Measurements from ENCODE around the gene SLC7A1. TPM values are rescaled to one million over a fixed set of nuclear protein-coding genes. Genes with fewer than 3 reads are reported as not detected.

SLC7A1 gene
- total and polyA plus RNA-seq, 2 donors: 3.6 to 4.6 TPM

DNA sequence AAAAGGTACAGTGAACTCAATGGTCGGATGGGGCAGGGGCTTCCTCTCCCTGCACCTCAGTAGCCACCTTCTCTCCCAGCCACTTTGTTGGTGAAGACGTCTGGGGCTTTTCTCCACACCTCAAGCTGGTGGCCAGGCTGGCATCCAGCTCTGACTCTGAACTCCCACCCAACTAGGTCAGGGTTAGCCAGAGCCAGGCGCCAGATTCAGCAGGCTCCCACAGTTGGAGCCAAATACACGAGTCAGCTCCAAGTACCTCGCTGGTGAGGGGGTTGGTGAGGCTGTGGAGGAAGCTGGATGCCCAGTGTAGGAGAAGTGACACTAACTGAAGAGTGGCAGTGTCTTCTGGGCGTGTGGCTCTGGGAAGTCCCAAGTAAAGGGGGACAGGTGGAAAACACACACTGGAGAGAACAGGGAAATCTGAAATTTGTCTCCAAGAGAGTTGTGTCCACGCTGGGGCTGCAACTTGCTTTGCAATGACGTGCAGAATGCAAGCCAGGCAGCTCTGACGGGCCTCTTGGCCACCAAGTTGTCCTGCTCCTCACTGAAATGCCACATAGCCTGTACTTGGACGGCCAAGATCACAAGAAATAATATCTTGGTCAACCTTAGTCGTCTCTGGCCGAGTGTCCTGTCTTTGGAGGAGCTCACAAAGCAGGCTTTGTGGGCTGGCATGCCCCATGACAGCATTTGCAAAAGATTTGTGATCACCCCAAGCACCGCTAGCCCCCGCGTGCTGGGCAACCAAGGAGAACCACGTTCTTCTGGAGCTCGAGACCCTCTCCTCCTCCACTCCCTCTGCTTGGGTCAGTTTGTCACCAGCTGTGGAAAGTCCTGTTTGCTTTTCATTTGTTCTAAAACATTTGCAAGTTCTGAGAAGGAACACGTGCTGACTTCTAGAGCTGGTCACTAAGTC, 18.1 kb downstream of the SLC7A1 start:
- 97% methylated on average over 18 of the region's 18 CpGs for WGBS
- H3K9me3 ChIP-seq (ENCODE audit: control insufficient read depth in 2 of 2, insufficient read depth in 1 of 2, low read length in 1 of 2): no peaks in the 10 kb centered on the region
- no peaks in the 10 kb centered on the region for H3K27me3 ChIP-seq (ENCODE audit: control insufficient read depth in 2 of 2, insufficient read depth in 1 of 2, low read length in 1 of 2)
- no peaks in the 10 kb centered on the region for H3K36me3 ChIP-seq (ENCODE audit: control insufficient read depth in 2 of 2, insufficient read depth in 2 of 2, low read length in 1 of 2)
- no peak overlapping the region for H3K4me3 ChIP-seq (ENCODE audit: low read length in 2 of 2)
- DNase-seq (ENCODE audit: low read depth in 6 of 9, low spot score in 9 of 9): no peak
- peaks cover 0 to 2% of the 10 kb centered on the region in 2 donors for H3K4me1 ChIP-seq (ENCODE audit: control insufficient read depth in 2 of 2, insufficient read depth in 2 of 2, low read length in 2 of 2)
- no peak overlapping the region for H3K27ac ChIP-seq (ENCODE audit: low read depth in 1 of 2, low read length in 1 of 2)

DNA sequence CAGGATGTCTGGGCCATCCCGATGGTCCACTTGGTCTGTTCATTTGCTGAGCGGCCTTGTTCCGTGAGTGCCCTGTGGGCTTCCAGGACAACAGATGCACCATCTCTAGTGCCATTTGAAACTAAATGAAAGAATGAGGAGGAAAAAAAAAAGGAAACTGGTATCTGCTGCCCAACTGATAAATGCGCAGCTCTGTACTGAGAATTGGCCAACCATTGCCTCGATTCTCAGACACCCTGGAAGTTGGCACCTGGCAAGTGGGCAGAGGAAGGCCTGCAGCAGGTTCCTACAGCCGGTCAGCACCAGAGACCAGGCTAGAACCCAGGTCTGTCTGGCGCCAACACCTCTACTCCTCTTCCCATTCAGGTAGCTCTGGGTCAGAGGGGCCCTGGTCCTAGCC, 18.9 kb downstream of the SLC7A1 start:
- Histone ChIP-seq H3K27me3 (ENCODE audit: control insufficient read depth in 2 of 2, insufficient read depth in 1 of 2, low read length in 1 of 2) (no peaks in the 10 kb centered on the region), H3K4me3 (ENCODE audit: low read length in 2 of 2) (no peak overlapping the region), H3K9me3 (ENCODE audit: control insufficient read depth in 2 of 2, insufficient read depth in 1 of 2, low read length in 1 of 2) (no peaks in the 10 kb centered on the region), H3K27ac (ENCODE audit: low read depth in 1 of 2, low read length in 1 of 2) (no peak overlapping the region), H3K4me1 (ENCODE audit: control insufficient read depth in 2 of 2, insufficient read depth in 2 of 2, low read length in 2 of 2) (peaks cover 0 to 2% of the 10 kb centered on the region in 2 donors), H3K36me3 (ENCODE audit: control insufficient read depth in 2 of 2, insufficient read depth in 2 of 2, low read length in 1 of 2) (no peaks in the 10 kb centered on the region)
- WGBS: 98% methylated on average over 7 of the region's 7 CpGs
- DNase-seq (ENCODE audit: low read depth in 6 of 9, low spot score in 9 of 9): no peak

- Histone ChIP-seq H3K27me3 (ENCODE audit: control insufficient read depth in 2 of 2, insufficient read depth in 1 of 2, low read length in 1 of 2) (no peaks in the 10 kb centered on the region), H3K27ac (ENCODE audit: low read depth in 1 of 2, low read length in 1 of 2) (no peak overlapping the region), H3K4me1 (ENCODE audit: control insufficient read depth in 2 of 2, insufficient read depth in 2 of 2, low read length in 2 of 2) (peaks cover 0 to 2% of the 10 kb centered on the region in 2 donors), H3K36me3 (ENCODE audit: control insufficient read depth in 2 of 2, insufficient read depth in 2 of 2, low read length in 1 of 2) (no peaks in the 10 kb centered on the region), H3K4me3 (ENCODE audit: low read length in 2 of 2) (no peak overlapping the region), H3K9me3 (ENCODE audit: control insufficient read depth in 2 of 2, insufficient read depth in 1 of 2, low read length in 1 of 2) (no peaks in the 10 kb centered on the region)
- DNase-seq (ENCODE audit: low read depth in 6 of 9, low spot score in 9 of 9): no peak
- WGBS: 98% methylated on average over 3 of the region's 3 CpGs
Measured at GRCh38 chr13:29575098-29575497, 20.4 kb downstream of the SLC7A1 start.

- no peaks in the 10 kb centered on the region for H3K9me3 ChIP-seq (ENCODE audit: control insufficient read depth in 2 of 2, insufficient read depth in 1 of 2, low read length in 1 of 2)
- H3K27ac ChIP-seq (ENCODE audit: low read depth in 1 of 2, low read length in 1 of 2): no peak overlapping the region
- no peaks in the 10 kb centered on the region for H3K36me3 ChIP-seq (ENCODE audit: control insufficient read depth in 2 of 2, insufficient read depth in 2 of 2, low read length in 1 of 2)
- H3K4me3 ChIP-seq (ENCODE audit: low read length in 2 of 2): no peak overlapping the region
- peak in 1 of 9 donors; percentile 19 for DNase-seq (ENCODE audit: low read depth in 6 of 9, low spot score in 9 of 9)
- no peaks in the 10 kb centered on the region for H3K27me3 ChIP-seq (ENCODE audit: control insufficient read depth in 2 of 2, insufficient read depth in 1 of 2, low read length in 1 of 2)
- WGBS: 20% methylated on average over 8 of the region's 8 CpGs
- H3K4me1 ChIP-seq (ENCODE audit: control insufficient read depth in 2 of 2, insufficient read depth in 2 of 2, low read length in 2 of 2): peaks cover 0 to 10% of the 10 kb centered on the region in 2 donors
Measured at GRCh38 chr13:29573190-29573589, 22.3 kb downstream of the SLC7A1 start.

DNA sequence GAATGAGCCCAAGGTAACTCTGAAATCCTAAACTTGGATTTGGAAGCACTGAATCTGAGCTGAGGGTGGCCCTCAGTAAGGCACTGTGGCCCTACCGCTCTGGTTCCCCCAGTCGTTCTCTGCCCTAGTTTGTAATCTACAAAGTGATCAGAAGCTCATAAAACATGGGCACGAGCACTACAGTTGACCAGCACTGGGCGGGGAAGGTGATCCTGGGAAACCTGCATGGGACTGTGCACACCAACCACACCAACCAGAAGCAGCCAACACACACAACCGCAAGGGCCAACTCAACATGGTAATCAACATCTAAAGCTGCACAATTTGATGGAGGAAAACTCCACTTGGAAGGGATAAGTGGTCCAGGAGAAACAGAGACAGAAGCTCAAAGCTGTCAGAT, 22.9 kb downstream of the SLC7A1 start:
- H3K36me3 ChIP-seq (ENCODE audit: control insufficient read depth in 2 of 2, insufficient read depth in 2 of 2, low read length in 1 of 2): no peaks in the 10 kb centered on the region
- no peaks in the 10 kb centered on the region for H3K9me3 ChIP-seq (ENCODE audit: control insufficient read depth in 2 of 2, insufficient read depth in 1 of 2, low read length in 1 of 2)
- H3K27me3 ChIP-seq (ENCODE audit: control insufficient read depth in 2 of 2, insufficient read depth in 1 of 2, low read length in 1 of 2): no peaks in the 10 kb centered on the region
- peaks cover 0 to 10% of the 10 kb centered on the region in 2 donors for H3K4me1 ChIP-seq (ENCODE audit: control insufficient read depth in 2 of 2, insufficient read depth in 2 of 2, low read length in 2 of 2)
- no peak overlapping the region for H3K4me3 ChIP-seq (ENCODE audit: low read length in 2 of 2)
- H3K27ac ChIP-seq (ENCODE audit: low read depth in 1 of 2, low read length in 1 of 2): no peak overlapping the region
- 69% methylated on average over 5 of the region's 5 CpGs for WGBS
- DNase-seq (ENCODE audit: low read depth in 6 of 9, low spot score in 9 of 9): no peak

DNA sequence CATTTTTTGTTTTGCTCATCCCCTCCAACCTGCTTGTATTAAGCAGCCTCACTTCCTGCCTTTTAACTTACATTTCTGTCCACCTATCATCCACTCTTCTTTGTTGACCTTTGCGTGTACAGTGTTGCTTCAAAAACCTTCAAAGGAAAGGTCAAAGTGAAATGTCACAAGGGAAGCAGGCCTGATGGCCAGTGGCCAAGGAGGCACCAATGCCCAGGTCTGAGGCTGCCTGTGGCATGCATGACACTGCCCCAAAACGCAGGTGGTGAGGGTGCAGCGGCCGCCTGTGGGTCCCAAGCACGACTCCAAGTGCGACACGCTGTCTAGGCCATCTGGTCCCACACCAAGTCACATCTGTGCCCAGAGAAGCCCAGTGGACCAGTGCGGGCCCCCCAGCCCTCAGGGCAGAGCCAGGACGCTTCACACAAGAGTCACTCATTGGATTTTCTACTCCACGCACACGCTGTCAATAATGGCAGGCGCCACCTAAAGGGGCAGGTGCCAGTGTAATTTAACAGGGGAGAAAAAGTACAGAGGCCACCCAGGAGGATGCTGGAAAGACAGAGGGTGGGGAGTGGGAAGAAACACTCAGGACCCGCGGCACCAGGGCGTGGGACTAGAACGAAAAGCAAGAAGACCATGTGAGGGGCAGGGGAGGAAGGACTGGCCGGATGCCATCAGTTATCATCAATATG, 23.5 kb downstream of the SLC7A1 start:
- Histone ChIP-seq H3K27ac (ENCODE audit: low read depth in 1 of 2, low read length in 1 of 2) (no peak overlapping the region), H3K36me3 (ENCODE audit: control insufficient read depth in 2 of 2, insufficient read depth in 2 of 2, low read length in 1 of 2) (no peaks in the 10 kb centered on the region), H3K4me3 (ENCODE audit: low read length in 2 of 2) (no peak overlapping the region), H3K4me1 (ENCODE audit: control insufficient read depth in 2 of 2, insufficient read depth in 2 of 2, low read length in 2 of 2) (peaks cover 0 to 10% of the 10 kb centered on the region in 2 donors), H3K27me3 (ENCODE audit: control insufficient read depth in 2 of 2, insufficient read depth in 1 of 2, low read length in 1 of 2) (no peaks in the 10 kb centered on the region), H3K9me3 (ENCODE audit: control insufficient read depth in 2 of 2, insufficient read depth in 1 of 2, low read length in 1 of 2) (no peaks in the 10 kb centered on the region)
- no peak for DNase-seq (ENCODE audit: low read depth in 6 of 9, low spot score in 9 of 9)
- 96% methylated on average over 17 of the region's 17 CpGs for WGBS

GRCh38 chr13:29570051-29570654, 25.3 kb downstream of the SLC7A1 start:
- Histone ChIP-seq H3K9me3 (ENCODE audit: control insufficient read depth in 2 of 2, insufficient read depth in 1 of 2, low read length in 1 of 2) (no peaks in the 10 kb centered on the region), H3K27ac (ENCODE audit: low read depth in 1 of 2, low read length in 1 of 2) (no peak overlapping the region), H3K4me3 (ENCODE audit: low read length in 2 of 2) (no peak overlapping the region), H3K36me3 (ENCODE audit: control insufficient read depth in 2 of 2, insufficient read depth in 2 of 2, low read length in 1 of 2) (no peaks in the 10 kb centered on the region), H3K27me3 (ENCODE audit: control insufficient read depth in 2 of 2, insufficient read depth in 1 of 2, low read length in 1 of 2) (no peaks in the 10 kb centered on the region), H3K4me1 (ENCODE audit: control insufficient read depth in 2 of 2, insufficient read depth in 2 of 2, low read length in 2 of 2) (peaks cover 0 to 10% of the 10 kb centered on the region in 2 donors)
- WGBS: 98% methylated on average over 15 of the region's 15 CpGs
- no peak for DNase-seq (ENCODE audit: low read depth in 6 of 9, low spot score in 9 of 9)

- DNase-seq (ENCODE audit: low read depth in 6 of 9, low spot score in 9 of 9): no peak
- Histone ChIP-seq H3K4me3 (ENCODE audit: low read length in 2 of 2) (no peak overlapping the region), H3K9me3 (ENCODE audit: control insufficient read depth in 2 of 2, insufficient read depth in 1 of 2, low read length in 1 of 2) (no peaks in the 10 kb centered on the region), H3K27me3 (ENCODE audit: control insufficient read depth in 2 of 2, insufficient read depth in 1 of 2, low read length in 1 of 2) (no peaks in the 10 kb centered on the region), H3K36me3 (ENCODE audit: control insufficient read depth in 2 of 2, insufficient read depth in 2 of 2, low read length in 1 of 2) (no peaks in the 10 kb centered on the region), H3K27ac (ENCODE audit: low read depth in 1 of 2, low read length in 1 of 2) (no peak overlapping the region), H3K4me1 (ENCODE audit: control insufficient read depth in 2 of 2, insufficient read depth in 2 of 2, low read length in 2 of 2) (peaks cover 0 to 10% of the 10 kb centered on the region in 2 donors)
- WGBS: 89% methylated on average over 8 of the region's 8 CpGs
Measured at GRCh38 chr13:29569253-29570050, 26.0 kb downstream of the SLC7A1 start.
